RWPE2 (cell line): ENCODE measurements around the gene OS9.

Experiments
- ATAC-seq: fragments of 200-7000 bp; cut with Tn5 transposase; 3 replicates; pipeline ENCODE4 v1.9.1; 2021; ENCODE audit warnings: low read depth
- DNase-seq: peaks from one replicate; pipeline ENCODE4 v3.0.0-alpha.2; 2020; ENCODE audit warnings: low spot score
- H3K27ac ChIP-seq: fragments of 450-650 bp; 2 replicates; pipeline ENCODE4 v1.5.1; 2017; ENCODE audit warnings: mild to moderate bottlenecking; ENCODE audit not compliant: poor library complexity, severe bottlenecking
- H3K27me3 ChIP-seq: fragments of 250-450 bp; sonication (Bioruptor Pico); 2 replicates; pipeline ENCODE4 v1.5.1; 2021; ENCODE audit warnings: mild to moderate bottlenecking, moderate library complexity; ENCODE audit not compliant: insufficient read depth, poor library complexity, severe bottlenecking
- H3K36me3 ChIP-seq: fragments of 250-450 bp; sonication (Bioruptor Pico); 2 replicates; pipeline ENCODE4 v1.5.1; 2020; ENCODE audit warnings: low read depth, mild to moderate bottlenecking, moderate library complexity
- H3K4me1 ChIP-seq: fragments of 250-450 bp; sonication (Bioruptor Pico); 2 replicates; pipeline ENCODE4 v1.5.1; 2021; ENCODE audit warnings: mild to moderate bottlenecking, moderate library complexity; ENCODE audit not compliant: insufficient read depth, poor library complexity, severe bottlenecking
- H3K4me3 ChIP-seq: fragments of 250-450 bp; sonication (Bioruptor Pico); 2 replicates; pipeline ENCODE4 v1.5.1; 2021; ENCODE audit warnings: mild to moderate bottlenecking, moderate library complexity; ENCODE audit not compliant: severe bottlenecking
- H3K9me3 ChIP-seq: fragments of 250-450 bp; sonication (Bioruptor Pico); 2 replicates; pipeline ENCODE4 v1.5.1; 2021; ENCODE audit warnings: mild to moderate bottlenecking, moderate library complexity; ENCODE audit not compliant: severe bottlenecking
- CTCF ChIP-seq: fragments of 450-650 bp; IDR thresholded peaks from one replicate; pipeline ENCODE4 v1.5.1; 2017; ENCODE audit warnings: mild to moderate bottlenecking, moderate library complexity; ENCODE audit not compliant: poor library complexity, severe bottlenecking

OS9 gene

GRCh38 chr12:57736741-57737466 is 43.0 kb downstream of the OS9 start:
- Histone ChIP-seq H3K9me3 (no peaks in the 10 kb centered on the region), H3K27ac (no peak overlapping the region), H3K36me3 (no peaks in the 10 kb centered on the region), H3K4me1 (no peaks in the 10 kb centered on the region), H3K4me3 (no peak overlapping the region), H3K27me3 (peaks cover 53% of the 10 kb centered on the region)
- DNase-seq (no peak), ATAC-seq (peak; percentile 15; the same call in 1 of the 3 replicates)
- no peak for TF ChIP-seq CTCF

GRCh38 chr12:57737467-57738460 is 43.8 kb downstream of the OS9 start:
- Histone ChIP-seq H3K27me3 (peaks cover 53% of the 10 kb centered on the region), H3K4me1 (no peaks in the 10 kb centered on the region), H3K27ac (no peak overlapping the region), H3K4me3 (peak overlapping the region; percentile 5), H3K9me3 (no peaks in the 10 kb centered on the region), H3K36me3 (no peaks in the 10 kb centered on the region)
- no peak for DNase-seq
- ATAC-seq = peak; percentile 8; the same call in 2 of the 3 replicates
- TF ChIP-seq CTCF = peak; percentile 29

- ATAC-seq (no peak), DNase-seq (no peak)
- no peak for TF ChIP-seq CTCF
- H3K4me1 ChIP-seq = no peaks in the 10 kb centered on the region
- peaks cover 53% of the 10 kb centered on the region for H3K27me3 ChIP-seq
- no peak within 1 kb of the TSS for H3K27ac ChIP-seq
- no peaks in the 10 kb centered on the region for H3K9me3 ChIP-seq
- peak within 1 kb of the TSS; percentile 5 for H3K4me3 ChIP-seq
- H3K36me3 ChIP-seq = no peaks in the 10 kb centered on the region
Measured at GRCh38 chr12:57738661-57739237, 44.8 kb downstream of the OS9 start, which contains the start of gene AGAP2. TSS of gene AGAP2 (minus strand) at chr12:57738742. CDS start at chr12:57738246, 496 bp downstream.

GRCh38 chr12:57739387-57739786 is 45.5 kb downstream of the OS9 start:
- no peak for ATAC-seq
- no peak for TF ChIP-seq CTCF
- no peaks in the 10 kb centered on the region for H3K36me3 ChIP-seq
- no peak for DNase-seq
- no peaks in the 10 kb centered on the region for H3K9me3 ChIP-seq
- no peak overlapping the region for H3K27ac ChIP-seq
- H3K27me3 ChIP-seq = peaks cover 53% of the 10 kb centered on the region
- peaks cover 6% of the 10 kb centered on the region for H3K4me1 ChIP-seq
- H3K4me3 ChIP-seq = no peak overlapping the region
